Fibroblast of lung (primary cell): ENCODE results near the gene MCF2L. TPM values are rescaled to one million over a fixed set of nuclear protein-coding genes. Genes with fewer than 3 reads are reported as not detected.

ENCODE experiments used
- DNase-seq, 2 donors: peaks; one replicate each; pipeline versions ENCODE4 v3.0.0 to v3.0.0-alpha.2; 2010; ENCODE audit warnings: low read depth in 2 of 2
- H2AFZ ChIP-seq: 2 replicates; pipeline ENCODE4 v1.5.1; 2012; ENCODE audit warnings: low read length, control low read depth, inconsistent platforms
- H3K27ac ChIP-seq: 2 replicates; pipeline ENCODE4 v1.5.1; 2011; ENCODE audit warnings: low read length, control low read depth; ENCODE audit not compliant: insufficient read depth
- H3K27me3 ChIP-seq: 2 replicates; pipeline ENCODE4 v1.5.1; 2011; ENCODE audit warnings: mild to moderate bottlenecking, low read length; ENCODE audit not compliant: control insufficient read depth, insufficient read depth
- H3K36me3 ChIP-seq: 2 replicates; pipeline ENCODE4 v1.5.1; 2011; ENCODE audit warnings: low read length; ENCODE audit not compliant: control insufficient read depth, insufficient read depth
- H3K4me1 ChIP-seq: 2 replicates; pipeline ENCODE4 v1.5.1; 2011; ENCODE audit warnings: low read length; ENCODE audit not compliant: control insufficient read depth, insufficient read depth; ENCODE audit errors: extremely low read depth
- H3K4me2 ChIP-seq: 2 replicates; pipeline ENCODE4 v1.5.1; 2011; ENCODE audit warnings: low read length, control low read depth; ENCODE audit not compliant: insufficient read depth; ENCODE audit errors: extremely low read depth
- H3K4me3 ChIP-seq, 4 experiments: fragments of 200-600 bp in 1 of 4; sonication (generic) in 1 of 4; replicated peaks in 1 of 4; 2 replicates each; pipeline ENCODE4 v1.5.1; 2011 to 2016; ENCODE audit warnings: low read length in 4 of 4, low read depth in 3 of 4, mild to moderate bottlenecking in 3 of 4, control low read depth in 2 of 4, inconsistent platforms in 1 of 4, mixed read lengths in 1 of 4; ENCODE audit not compliant: insufficient read depth in 1 of 4; ENCODE audit errors: control extremely low read depth in 1 of 4
- H3K79me2 ChIP-seq: 2 replicates; pipeline ENCODE4 v1.5.1; 2012; ENCODE audit warnings: mild to moderate bottlenecking, low read length, inconsistent platforms; ENCODE audit not compliant: control insufficient read depth, insufficient read depth
- H3K9ac ChIP-seq: 2 replicates; pipeline ENCODE4 v1.5.1; 2011; ENCODE audit warnings: mild to moderate bottlenecking, low read length, control low read depth; ENCODE audit not compliant: insufficient read depth
- H3K9me3 ChIP-seq: 2 replicates; pipeline ENCODE4 v1.5.1; 2012; ENCODE audit warnings: low read depth, low read length; ENCODE audit not compliant: control insufficient read depth, insufficient read depth
- H4K20me1 ChIP-seq: 2 replicates; pipeline ENCODE4 v1.5.1; 2011; ENCODE audit warnings: low read length; ENCODE audit not compliant: control insufficient read depth, insufficient read depth; ENCODE audit errors: extremely low read depth
- EZH2 ChIP-seq: IDR thresholded peaks from 2 replicates; pipeline ENCODE4 v1.5.1; 2012; ENCODE audit warnings: low read length, control low read depth, mild to moderate bottlenecking; ENCODE audit errors: missing control alignments
- polyA plus RNA-seq, 2 donors: library from polyadenylated mRNA; depleted of rRNA in 1 of 2; stranded (reverse) in 1 of 2; unstranded in 1 of 2; fragments of >200 nt; gene quantifications; 2 replicates each; pipeline ENCODE4 v1.2.1, GENCODE V29; 2011 to 2012; ENCODE audit warnings: missing spikeins in 1 of 2
- total RNA-seq: library from RNA; depleted of rRNA; stranded (reverse); fragments of >200 nt; gene quantifications from 2 replicates; pipeline ENCODE4 v1.2.1, GENCODE V29; 2014
- TF ChIP-seq, protein P1 (sequence below), 2 donors: IDR thresholded peaks in 1 of 2; conservative IDR thresholded peaks in 1 of 2; 1 replicate in 1 of 2; 2 replicates in 1 of 2; pipeline ENCODE4 v1.5.1; 2011 to 2012; ENCODE audit warnings: low read length in 2 of 2, control low read depth in 1 of 2, inconsistent platforms in 1 of 2, low read depth in 1 of 2, mild to moderate bottlenecking in 1 of 2

The MCF2L gene
- total and polyA plus RNA-seq, 2 donors (not counting 1 experiment from before 2014, with no cell fraction given) = 0.18 to 3.3 TPM

DNA sequence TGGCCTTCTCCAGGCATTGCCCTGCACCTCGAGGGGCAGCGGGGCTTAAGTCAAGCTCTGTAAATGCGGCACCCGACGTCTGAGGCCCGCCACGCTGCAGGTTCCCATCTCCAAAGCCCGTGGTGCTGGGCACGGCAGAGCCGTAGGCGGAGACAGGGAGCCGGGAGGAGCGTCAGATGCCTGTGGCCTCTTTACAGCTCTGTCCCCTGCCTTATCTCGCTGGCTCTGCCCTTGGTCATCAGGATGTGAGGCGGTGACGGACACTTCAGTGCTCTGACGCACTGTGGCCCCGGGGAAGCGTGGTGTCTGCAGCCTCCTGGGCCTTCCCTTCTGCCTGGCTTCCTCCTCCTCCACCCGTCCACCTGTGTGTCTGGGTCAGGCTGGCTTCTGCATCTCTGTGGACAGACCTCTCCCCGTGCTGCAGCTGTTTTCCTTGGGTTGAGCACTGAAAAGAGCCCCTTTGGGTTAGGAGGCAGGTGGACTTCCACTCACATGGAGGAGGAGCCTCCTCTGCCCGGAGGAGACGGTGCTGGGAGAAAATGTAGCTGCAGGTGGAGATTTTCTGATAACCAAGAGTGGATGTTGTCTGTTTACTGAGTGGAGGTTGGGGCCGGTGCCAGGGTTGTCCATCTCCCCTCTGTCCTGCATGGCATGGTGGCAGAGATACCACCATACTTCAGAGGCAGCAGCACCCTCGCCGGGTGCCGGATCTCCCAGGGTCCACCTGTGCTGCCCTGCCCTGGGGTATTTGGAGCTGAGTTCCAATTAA is 14.6 kb downstream of the MCF2L start:
- no peak overlapping the region for H3K9ac ChIP-seq
- no peaks in the 10 kb centered on the region for H3K4me1 ChIP-seq
- H4K20me1 ChIP-seq = no peaks in the 10 kb centered on the region
- H3K4me2 ChIP-seq = no peak overlapping the region
- no peak for TF ChIP-seq EZH2
- TF ChIP-seq, protein P1, sequence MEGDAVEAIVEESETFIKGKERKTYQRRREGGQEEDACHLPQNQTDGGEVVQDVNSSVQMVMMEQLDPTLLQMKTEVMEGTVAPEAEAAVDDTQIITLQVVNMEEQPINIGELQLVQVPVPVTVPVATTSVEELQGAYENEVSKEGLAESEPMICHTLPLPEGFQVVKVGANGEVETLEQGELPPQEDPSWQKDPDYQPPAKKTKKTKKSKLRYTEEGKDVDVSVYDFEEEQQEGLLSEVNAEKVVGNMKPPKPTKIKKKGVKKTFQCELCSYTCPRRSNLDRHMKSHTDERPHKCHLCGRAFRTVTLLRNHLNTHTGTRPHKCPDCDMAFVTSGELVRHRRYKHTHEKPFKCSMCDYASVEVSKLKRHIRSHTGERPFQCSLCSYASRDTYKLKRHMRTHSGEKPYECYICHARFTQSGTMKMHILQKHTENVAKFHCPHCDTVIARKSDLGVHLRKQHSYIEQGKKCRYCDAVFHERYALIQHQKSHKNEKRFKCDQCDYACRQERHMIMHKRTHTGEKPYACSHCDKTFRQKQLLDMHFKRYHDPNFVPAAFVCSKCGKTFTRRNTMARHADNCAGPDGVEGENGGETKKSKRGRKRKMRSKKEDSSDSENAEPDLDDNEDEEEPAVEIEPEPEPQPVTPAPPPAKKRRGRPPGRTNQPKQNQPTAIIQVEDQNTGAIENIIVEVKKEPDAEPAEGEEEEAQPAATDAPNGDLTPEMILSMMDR (conservative IDR thresholded peaks at IDR 0.05 in 1 of 2, IDR thresholded peaks at IDR 0.05 in 1 of 2; ENCODE audit: low read depth in 1 of 2, low read length in 2 of 2) = no peak
- H3K9me3 ChIP-seq = no peaks in the 10 kb centered on the region
- H3K4me3 ChIP-seq = no peak overlapping the region
- no peak for DNase-seq
- H3K79me2 ChIP-seq = no peaks in the 10 kb centered on the region
- no peaks in the 10 kb centered on the region for H3K36me3 ChIP-seq
- peaks cover 5% of the 10 kb centered on the region for H3K27me3 ChIP-seq
- no peak overlapping the region for H2AFZ ChIP-seq
- H3K27ac ChIP-seq = no peak overlapping the region

DNA sequence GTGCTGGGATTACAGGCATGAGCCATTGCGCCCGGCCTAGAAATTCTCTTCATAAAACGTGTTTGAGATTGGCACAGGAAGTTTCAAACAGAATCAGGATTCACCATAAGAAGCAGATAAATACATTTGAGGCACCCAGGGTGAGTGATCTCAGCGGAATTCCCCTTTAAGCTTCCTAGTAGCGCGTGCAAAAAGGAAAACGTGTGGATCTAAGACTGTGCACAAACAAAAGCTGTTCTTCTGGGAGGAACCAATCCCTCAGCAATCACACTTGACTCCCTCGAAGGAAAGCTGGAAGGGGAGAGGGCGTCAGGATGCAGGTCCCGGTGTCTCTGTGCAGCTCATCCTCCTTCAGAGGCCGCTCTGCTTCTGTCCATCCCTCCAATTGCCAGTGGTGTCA is 15.5 kb downstream of the MCF2L start:
- no peak for DNase-seq
- H2AFZ ChIP-seq = no peak overlapping the region
- H3K4me1 ChIP-seq = no peaks in the 10 kb centered on the region
- no peaks in the 10 kb centered on the region for H3K36me3 ChIP-seq
- H3K79me2 ChIP-seq = no peaks in the 10 kb centered on the region
- no peak overlapping the region for H3K4me3 ChIP-seq
- no peak overlapping the region for H3K4me2 ChIP-seq
- no peaks in the 10 kb centered on the region for H3K9me3 ChIP-seq
- TF ChIP-seq, protein P1 (conservative IDR thresholded peaks at IDR 0.05 in 1 of 2, IDR thresholded peaks at IDR 0.05 in 1 of 2; ENCODE audit: low read depth in 1 of 2, low read length in 2 of 2) = no peak
- TF ChIP-seq EZH2 = no peak
- no peak overlapping the region for H3K27ac ChIP-seq
- no peak overlapping the region for H3K9ac ChIP-seq
- peaks cover 5% of the 10 kb centered on the region for H3K27me3 ChIP-seq
- no peaks in the 10 kb centered on the region for H4K20me1 ChIP-seq

DNA sequence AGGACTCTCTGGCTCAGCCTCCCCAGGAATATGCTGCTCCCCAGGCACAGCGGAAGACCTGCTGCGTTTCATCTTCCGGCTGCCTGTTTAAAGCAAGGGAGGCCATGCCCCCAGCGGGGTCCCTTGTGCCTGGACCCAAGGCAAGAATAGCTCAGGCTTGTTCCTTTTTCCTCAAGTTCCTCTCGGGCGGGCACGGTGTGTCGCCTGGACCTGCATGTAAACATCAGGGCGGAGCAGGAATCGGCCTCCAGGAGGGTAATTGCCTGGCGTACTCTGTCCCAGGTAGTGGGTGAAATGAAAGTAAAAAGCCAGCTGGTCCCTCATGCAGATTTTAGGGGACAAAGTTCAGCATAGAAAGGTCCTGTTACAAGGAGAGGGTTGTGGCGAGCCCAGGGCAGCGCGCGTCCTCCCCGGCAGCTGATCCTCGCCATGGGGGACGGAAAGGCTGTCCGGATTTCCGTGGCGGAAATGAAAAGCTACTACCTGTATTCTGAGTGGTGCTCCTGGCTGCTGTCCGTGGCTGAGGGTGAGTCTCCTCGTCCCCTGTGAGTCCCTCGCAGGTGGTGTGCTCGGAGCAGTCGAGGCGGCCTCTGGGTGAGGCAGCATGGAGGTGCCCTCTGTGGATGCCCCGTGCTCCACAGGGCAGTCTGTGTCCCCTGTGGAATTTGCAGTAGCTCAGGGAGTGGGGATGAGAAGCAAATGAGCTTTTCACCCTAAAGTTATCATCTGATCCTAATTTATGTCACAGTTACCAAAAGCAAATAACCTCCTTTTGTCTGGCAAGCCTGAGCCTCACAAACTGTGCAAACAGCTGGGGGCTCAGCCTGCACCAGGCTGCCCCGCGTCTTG is 16.2 kb downstream of the MCF2L start:
- H3K79me2 ChIP-seq = no peaks in the 10 kb centered on the region
- H3K27ac ChIP-seq = no peak overlapping the region

More for the DNA sequence above, 16.2 kb downstream of the MCF2L start:
- no peaks in the 10 kb centered on the region for H4K20me1 ChIP-seq
- no peak overlapping the region for H3K9ac ChIP-seq
- H3K27me3 ChIP-seq = peaks cover 1% of the 10 kb centered on the region
- no peak overlapping the region for H2AFZ ChIP-seq
- DNase-seq = no peak
- no peak overlapping the region for H3K4me3 ChIP-seq
- H3K36me3 ChIP-seq = no peaks in the 10 kb centered on the region
- TF ChIP-seq, protein P1 (conservative IDR thresholded peaks at IDR 0.05 in 1 of 2, IDR thresholded peaks at IDR 0.05 in 1 of 2; ENCODE audit: low read depth in 1 of 2, low read length in 2 of 2) = no peak
- TF ChIP-seq EZH2 = no peak
- no peak overlapping the region for H3K4me2 ChIP-seq
- H3K4me1 ChIP-seq = no peaks in the 10 kb centered on the region
- no peaks in the 10 kb centered on the region for H3K9me3 ChIP-seq
